ENCODE results near the gene DPEP1. TPM values are rescaled to one million over a fixed set of nuclear protein-coding genes. Genes with fewer than 3 reads are reported as not detected.

DPEP1 gene
- 0.93 and 2.3 TPM in 2 replicates for total RNA-seq (2014; rRNA removed; shearing (Covaris generic))
- 0.38 and 1.7 TPM in 2 replicates for polyA plus RNA-seq (2016; fragmentation: Nextera tagmentation; extraction: Ambion mirVana)
- long read RNA-seq, partial matches to known transcripts, result 0 of 6 reads
- long read RNA-seq, other reads (novel, unspliced or antisense), result 6 of 6 reads

DNA sequence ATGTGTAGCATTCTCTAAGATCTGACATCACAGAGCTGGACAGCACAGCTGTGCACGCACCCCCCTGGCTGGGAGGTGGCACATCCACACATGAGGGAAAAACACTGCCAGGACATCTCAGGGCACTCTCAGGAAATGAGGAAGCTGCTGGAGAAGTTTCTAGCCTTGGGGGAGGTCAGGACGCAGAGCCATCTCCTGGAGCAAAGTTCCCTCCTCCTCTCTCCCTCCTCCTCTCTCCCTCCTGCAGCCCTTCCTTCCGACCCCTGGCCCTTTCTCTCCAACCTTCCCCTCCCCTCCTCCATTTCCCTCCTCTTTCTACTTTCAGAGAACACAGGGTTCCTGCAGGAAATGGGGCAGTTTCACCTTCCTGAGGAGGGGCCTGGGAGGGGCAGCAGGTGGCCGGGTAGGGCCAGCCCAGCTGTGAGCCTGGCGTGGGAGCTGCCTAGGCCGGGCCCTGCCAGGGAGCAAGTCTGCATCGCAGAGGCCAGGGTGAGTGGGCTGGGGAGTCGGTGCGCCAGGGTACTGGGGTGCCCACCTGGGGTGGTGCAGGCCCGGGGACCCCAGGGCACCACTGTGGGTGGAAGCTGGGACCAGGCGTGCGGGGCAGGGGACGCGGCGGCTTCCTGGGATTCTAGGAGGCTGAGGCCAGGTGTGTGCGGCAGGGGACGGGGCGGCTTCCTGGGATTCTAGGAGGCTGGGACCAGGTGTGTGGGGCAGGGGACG, at the start of gene DPEP1:
DPEP1 (plus strand) TSS at position 412 of the 723 bp plus-strand sequence. CDS start 16,769 bp downstream, outside the sequence.
- ATAC-seq, result peak; percentile 48

More for the DNA sequence above, at the start of gene DPEP1:
- H3K9me3 Mint-ChIP-seq, result peaks cover 3% of the 10 kb centered on the region; the same call in 2 of the 3 replicates
- Histone ChIP-seq H3K4me1 (ENCODE audit: insufficient read depth) (no peaks in the 10 kb centered on the region; the same call in 1 of the 2 replicates), H3K4me3 (no peak within 1 kb of the TSS), H4K20me1 (replicated peaks; ENCODE audit: insufficient read depth) (no peaks in the 10 kb centered on the region), H2AFZ (peak within 1 kb of the TSS; percentile 91; the same call in 1 of the 2 replicates), H3K9me2 (ENCODE audit: insufficient read depth) (no peaks in the 10 kb centered on the region), H3K4me2 (no peak within 1 kb of the TSS), H3K27me3 (ENCODE audit: insufficient read depth) (no peaks in the 10 kb centered on the region), H3K27ac (ENCODE audit: low read depth) (no peak within 1 kb of the TSS), H3F3A (replicated peaks; ENCODE audit: low read depth) (no peaks in the 10 kb centered on the region), H3K79me2 (replicated peaks; ENCODE audit: insufficient read depth) (no peaks in the 10 kb centered on the region), H3K36me3 (ENCODE audit: insufficient read depth) (no peaks in the 10 kb centered on the region)
- no peaks in the 10 kb centered on the region; the same call in 2 of the 3 replicates for H3K36me3 Mint-ChIP-seq (ENCODE audit: low read depth)
- H3K27me3 Mint-ChIP-seq (ENCODE audit: insufficient read depth, low read depth, poor library complexity), result peaks cover 9% of the 10 kb centered on the region
- peak; percentile 49 for DNase-seq (ENCODE audit: low spot score)
- H3K4me3 Mint-ChIP-seq, result peak within 1 kb of the TSS; percentile 31; the same call in 1 of the 3 replicates
- TF ChIP-seq, protein P1, sequence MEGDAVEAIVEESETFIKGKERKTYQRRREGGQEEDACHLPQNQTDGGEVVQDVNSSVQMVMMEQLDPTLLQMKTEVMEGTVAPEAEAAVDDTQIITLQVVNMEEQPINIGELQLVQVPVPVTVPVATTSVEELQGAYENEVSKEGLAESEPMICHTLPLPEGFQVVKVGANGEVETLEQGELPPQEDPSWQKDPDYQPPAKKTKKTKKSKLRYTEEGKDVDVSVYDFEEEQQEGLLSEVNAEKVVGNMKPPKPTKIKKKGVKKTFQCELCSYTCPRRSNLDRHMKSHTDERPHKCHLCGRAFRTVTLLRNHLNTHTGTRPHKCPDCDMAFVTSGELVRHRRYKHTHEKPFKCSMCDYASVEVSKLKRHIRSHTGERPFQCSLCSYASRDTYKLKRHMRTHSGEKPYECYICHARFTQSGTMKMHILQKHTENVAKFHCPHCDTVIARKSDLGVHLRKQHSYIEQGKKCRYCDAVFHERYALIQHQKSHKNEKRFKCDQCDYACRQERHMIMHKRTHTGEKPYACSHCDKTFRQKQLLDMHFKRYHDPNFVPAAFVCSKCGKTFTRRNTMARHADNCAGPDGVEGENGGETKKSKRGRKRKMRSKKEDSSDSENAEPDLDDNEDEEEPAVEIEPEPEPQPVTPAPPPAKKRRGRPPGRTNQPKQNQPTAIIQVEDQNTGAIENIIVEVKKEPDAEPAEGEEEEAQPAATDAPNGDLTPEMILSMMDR (conservative IDR thresholded peaks at IDR 0.05; ENCODE audit: low read depth in 2 of 2), result no peak
- TF ChIP-seq CREB1 (CRISPR knock-in tag; IDR thresholded peaks at IDR 0.05; ENCODE audit: low read depth), result no peak
- TF ChIP-seq ZNF331 (CRISPR knock-in tag; IDR thresholded peaks at IDR 0.05; ENCODE audit: low read depth), result no peak
- TF ChIP-seq EZH2 (IDR thresholded peaks at IDR 0.05; ENCODE audit: low read depth, unreplicated experiment), result no peak
- no peak for TF ChIP-seq NANOG (IDR thresholded peaks at IDR 0.05; ENCODE audit: borderline replicate concordance)
- TF ChIP-seq STAT1 (IDR thresholded peaks at IDR 0.05; ENCODE audit: unreplicated experiment), result no peak
- TF ChIP-seq, protein P2, sequence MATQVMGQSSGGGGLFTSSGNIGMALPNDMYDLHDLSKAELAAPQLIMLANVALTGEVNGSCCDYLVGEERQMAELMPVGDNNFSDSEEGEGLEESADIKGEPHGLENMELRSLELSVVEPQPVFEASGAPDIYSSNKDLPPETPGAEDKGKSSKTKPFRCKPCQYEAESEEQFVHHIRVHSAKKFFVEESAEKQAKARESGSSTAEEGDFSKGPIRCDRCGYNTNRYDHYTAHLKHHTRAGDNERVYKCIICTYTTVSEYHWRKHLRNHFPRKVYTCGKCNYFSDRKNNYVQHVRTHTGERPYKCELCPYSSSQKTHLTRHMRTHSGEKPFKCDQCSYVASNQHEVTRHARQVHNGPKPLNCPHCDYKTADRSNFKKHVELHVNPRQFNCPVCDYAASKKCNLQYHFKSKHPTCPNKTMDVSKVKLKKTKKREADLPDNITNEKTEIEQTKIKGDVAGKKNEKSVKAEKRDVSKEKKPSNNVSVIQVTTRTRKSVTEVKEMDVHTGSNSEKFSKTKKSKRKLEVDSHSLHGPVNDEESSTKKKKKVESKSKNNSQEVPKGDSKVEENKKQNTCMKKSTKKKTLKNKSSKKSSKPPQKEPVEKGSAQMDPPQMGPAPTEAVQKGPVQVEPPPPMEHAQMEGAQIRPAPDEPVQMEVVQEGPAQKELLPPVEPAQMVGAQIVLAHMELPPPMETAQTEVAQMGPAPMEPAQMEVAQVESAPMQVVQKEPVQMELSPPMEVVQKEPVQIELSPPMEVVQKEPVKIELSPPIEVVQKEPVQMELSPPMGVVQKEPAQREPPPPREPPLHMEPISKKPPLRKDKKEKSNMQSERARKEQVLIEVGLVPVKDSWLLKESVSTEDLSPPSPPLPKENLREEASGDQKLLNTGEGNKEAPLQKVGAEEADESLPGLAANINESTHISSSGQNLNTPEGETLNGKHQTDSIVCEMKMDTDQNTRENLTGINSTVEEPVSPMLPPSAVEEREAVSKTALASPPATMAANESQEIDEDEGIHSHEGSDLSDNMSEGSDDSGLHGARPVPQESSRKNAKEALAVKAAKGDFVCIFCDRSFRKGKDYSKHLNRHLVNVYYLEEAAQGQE (IDR thresholded peaks at IDR 0.05; ENCODE audit: unreplicated experiment), result no peak
- TF ChIP-seq, protein P3, sequence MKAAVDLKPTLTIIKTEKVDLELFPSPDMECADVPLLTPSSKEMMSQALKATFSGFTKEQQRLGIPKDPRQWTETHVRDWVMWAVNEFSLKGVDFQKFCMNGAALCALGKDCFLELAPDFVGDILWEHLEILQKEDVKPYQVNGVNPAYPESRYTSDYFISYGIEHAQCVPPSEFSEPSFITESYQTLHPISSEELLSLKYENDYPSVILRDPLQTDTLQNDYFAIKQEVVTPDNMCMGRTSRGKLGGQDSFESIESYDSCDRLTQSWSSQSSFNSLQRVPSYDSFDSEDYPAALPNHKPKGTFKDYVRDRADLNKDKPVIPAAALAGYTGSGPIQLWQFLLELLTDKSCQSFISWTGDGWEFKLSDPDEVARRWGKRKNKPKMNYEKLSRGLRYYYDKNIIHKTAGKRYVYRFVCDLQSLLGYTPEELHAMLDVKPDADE (IDR thresholded peaks at IDR 0.05), result no peak
- no peak for TF ChIP-seq JUNB (IDR thresholded peaks at IDR 0.05; ENCODE audit: unreplicated experiment)
- TF ChIP-seq EZH2phosphoT487 (IDR thresholded peaks at IDR 0.05; ENCODE audit: unreplicated experiment), result no peak
- TF ChIP-seq POLR2AphosphoS5 (IDR thresholded peaks at IDR 0.05; ENCODE audit: low read depth), result no peak
- no peak for TF ChIP-seq ZNF114 (CRISPR knock-in tag; IDR thresholded peaks at IDR 0.05)
- TF ChIP-seq ZNF462 (CRISPR knock-in tag; IDR thresholded peaks at IDR 0.05), result no peak
- H3K4me1 Mint-ChIP-seq, result peaks cover 12% of the 10 kb centered on the region
- no peak within 1 kb of the TSS for H3K27ac Mint-ChIP-seq

All from GM23338 (cell line).